Stimulated activated CD8-positive, alpha-beta memory T cell treated with anti-CD3 and anti-CD28 coated beads, Interleukin-7, amount 100 ng/mL, for 24 hours (primary cell): ENCODE data around the gene RSPH6A.
A peak's percentile ranks its signal among the peaks of the same experiment; 100 is the strongest.

Experiments
- DNase-seq: peaks from one replicate; pipeline ENCODE4 v3.0.0-alpha.2; 2020; ENCODE audit warnings: low read depth

The RSPH6A gene

DNA sequence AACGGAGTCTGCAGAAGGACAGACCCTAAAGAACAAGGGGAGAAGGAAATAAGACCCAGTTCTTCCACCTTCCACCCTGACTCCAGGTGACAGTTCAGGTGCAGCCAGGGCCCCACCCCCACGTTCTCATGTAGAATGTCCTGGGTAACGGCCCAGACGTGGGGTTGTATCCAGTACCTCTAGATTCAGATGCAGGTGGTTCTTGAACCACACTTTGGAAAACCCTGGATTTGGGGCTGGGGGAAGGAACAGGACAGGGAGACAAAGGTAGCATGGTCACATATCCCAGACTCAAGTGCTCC lies 35.0 kb downstream of the RSPH6A start:
- DNase-seq, result no peak

DNA sequence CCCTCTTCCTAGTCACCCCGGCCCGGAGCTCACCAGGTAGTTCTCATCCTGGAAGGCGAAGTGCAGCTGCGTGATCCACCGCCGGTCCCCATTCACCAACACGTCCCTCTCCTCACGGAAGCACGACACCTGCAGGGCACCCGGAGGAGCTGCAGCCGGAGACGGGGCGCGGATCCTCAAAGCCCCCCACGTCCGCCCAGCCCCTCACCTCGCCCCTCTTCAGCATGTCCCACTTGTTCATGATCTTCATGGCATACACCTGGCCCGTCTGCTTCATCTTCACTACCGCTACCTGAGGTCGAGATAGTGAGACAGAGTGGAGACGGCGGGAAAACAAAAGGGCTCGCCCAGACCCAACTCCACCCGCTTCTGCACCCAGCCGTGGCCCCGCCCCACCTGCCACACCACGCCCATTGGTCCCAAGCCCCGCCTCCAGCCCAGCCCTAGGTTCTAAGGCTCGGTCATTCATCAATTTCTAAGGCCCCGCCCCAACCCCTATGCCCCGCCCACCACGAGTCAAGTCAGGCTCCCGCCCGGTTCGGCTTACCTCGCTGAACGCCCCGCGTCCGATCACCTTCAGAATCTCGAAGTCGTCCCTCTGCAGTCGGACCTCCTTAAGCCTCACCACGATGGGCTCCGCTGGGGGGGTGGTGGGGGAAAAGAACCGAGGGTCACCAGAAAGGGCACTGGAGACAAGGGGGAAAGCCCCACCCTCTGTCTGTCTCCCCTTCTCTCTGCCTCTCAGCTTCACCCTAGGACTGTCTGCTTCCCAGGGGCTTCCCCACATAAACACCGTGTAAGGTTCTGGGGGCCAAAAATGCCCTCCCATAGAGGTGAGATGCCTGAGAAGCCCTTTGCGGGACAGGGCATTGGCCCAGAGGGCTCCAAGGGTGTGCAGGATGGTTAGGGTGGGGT lies 35.6 kb downstream of the RSPH6A start:
- DNase-seq, result peak; percentile 82

DNA sequence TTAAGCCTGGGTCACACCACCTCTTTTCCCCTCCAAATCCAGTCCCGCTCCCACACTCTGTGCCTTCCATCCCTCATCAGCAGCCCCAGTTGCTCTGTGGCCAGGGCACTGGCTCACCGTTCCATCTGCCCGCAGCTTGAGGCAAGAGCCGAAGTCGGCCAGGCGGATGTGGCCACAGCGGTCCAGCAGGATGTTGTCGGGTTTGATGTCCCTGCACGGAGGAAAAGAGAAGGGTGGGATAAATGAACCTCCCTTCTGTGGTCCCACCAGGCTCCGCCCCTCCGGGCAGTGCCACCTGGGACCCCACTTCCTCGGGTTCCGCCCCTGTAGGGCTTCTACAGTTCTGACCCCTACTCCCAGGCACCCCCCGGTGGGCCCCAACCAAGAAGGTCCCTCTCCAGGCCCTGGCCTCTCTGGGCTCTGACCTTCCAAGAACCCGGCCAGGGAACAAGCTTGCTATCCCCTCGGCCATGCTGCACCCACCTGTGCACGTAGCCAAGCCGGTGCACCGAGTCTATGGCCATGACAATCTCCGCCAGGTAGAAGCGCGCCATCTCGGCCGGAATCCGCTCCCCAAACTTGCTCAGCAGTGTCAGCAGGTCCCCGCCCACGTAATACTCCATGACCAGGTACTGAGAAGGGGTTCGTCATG lies 37.0 kb downstream of the RSPH6A start:
- DNase-seq, result no peak

DNA sequence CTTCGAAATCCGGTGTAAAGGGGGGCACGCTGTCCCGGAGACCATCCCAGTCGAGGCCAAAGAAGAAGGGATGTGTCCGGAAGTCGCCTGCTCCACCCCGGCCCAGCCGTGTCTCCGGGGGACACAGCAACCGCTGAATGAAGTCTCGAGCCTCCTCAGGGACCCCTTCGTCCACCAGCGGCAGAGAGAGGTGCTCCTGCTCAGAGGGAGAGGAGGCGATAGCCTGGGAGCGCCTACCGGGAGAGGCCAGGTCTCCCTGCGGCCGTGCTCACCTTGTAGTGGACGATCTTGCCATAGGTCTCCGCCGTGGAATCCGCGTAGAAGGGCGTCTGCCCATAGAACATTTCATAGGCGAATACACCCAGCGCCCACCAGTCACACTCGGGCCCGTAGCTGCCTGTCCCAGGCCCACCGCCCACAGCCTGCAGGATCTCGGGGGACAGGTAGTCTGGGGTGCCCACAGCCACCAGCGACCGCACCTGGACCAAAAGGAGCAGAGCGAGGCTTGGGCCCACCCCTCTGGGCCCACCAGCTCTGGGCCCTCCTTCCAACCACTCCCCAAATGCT lies 37.6 kb downstream of the RSPH6A start:
- no peak for DNase-seq

DNA sequence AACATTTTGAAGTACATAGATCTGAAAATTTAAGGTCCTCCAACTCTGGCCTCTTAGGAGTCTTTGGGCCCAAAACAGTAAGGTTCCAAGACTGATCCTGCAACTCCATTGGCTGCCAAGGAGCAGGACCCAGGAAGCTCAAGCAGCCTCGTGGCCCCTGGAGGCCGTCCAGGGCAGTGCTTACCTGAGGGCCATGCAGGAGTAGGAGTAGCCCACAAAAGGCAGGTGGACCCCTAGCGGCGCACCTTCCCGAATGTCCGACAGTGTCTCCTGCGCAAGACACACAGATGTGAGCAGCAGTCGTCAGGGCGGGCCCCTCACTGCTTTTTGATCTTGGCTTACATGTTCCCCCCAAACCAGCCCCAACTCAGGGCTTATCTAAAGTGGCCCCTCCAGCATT lies 40.3 kb downstream of the RSPH6A start:
- no peak for DNase-seq

DNA sequence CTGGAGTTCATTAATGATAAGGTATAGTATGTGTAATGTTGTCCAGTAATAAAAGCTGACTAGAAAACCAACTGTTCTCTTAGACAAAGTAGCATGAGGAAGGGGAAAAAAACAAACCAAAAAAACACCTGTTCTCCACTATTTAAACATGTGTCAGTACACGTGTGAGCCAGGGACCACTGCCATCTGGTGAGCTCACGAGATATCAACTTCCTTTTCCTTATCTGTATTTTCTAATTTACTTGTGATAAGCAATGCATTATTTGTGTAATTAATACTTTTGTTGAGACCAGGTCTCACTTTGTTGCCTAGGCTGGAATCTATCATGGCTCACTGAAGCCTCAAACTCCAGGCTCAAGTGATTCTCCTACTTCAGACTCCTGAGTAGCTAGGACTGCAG lies 41.7 kb downstream of the RSPH6A start:
- no peak for DNase-seq

DNA sequence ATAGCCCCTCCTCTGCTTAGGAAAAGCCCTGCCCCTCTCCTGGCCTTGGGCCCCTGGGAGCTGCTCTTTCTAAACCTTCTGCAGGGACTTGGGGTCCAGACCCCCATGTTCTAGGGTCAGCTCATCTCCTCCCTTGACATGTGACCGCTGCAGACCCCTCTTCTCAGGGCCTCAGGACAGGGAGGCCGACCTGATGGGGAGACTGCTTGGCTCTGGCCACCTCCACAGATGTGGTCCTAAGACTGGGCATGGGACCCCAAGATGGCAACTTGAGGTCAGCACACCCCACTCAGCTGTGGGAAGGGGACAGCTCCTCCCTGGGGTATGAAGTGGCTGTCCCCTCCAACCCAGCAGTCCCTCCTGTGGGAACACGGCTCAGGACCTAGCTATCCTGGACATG lies 42.2 kb downstream of the RSPH6A start:
- no peak for DNase-seq

DNA sequence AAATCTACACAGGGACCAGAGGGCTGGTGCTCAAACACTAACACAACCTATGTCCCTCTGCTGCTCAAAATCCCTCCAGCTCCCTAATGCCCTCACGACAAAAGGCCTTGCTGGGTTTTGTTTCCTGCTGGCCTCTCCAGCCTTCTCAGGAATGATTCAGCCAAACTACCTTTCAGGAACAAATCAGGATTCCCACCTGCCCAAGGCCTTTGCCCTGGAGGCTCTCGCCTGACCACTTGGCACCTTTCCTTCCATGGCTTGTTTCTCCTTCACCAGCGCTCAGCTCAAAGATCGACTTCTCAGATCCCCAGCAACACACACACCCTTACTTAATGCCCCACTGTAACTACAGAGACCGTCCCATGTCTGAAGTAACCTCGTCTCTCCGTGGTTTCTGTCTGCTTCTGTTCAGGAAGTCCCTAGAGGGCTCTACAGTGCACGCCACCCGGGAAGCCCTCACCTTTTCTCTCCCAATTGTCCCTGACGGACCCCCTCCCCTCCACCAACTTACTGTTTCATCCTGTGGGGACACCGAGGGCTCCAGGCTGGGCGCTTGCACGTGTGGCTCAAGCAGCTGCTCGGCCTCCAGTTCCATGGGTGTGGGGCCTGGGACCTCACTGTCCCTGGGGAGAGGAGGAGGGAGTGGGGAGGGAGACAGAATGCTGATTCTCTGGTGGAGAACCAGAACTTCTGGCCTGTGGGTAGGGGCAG lies 42.8 kb downstream of the RSPH6A start:
- DNase-seq, result no peak

DNA sequence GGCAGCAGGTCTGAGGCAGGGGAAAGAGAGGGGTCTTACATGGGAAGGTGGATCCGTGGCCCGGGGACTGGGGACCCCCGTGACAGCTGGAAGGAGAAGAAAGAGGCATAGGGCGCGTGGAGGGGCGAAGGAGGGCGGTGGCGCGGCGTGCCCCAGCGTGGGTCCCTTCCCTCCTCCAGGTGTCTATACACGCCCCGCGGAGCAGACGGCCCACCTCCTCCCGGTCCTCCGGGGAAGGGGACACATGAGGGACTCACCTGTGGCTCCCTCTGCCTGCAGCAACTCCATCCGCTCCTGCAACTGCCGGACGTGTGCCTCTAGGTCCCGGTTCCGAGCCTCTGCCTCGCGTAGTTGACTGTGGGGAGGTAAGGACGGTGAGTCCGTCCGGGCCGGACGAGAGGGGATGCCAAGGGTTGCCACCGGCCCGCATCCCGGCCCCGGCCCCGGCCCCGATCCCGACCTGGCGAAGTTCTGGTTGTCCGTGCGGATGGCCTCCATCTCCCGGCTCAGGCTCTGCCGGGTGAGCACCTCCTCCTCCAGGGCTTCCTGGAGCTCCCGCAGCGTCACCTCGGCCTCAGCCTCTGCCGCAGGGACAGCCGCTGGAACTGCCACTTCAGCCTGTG lies 43.7 kb downstream of the RSPH6A start:
- DNase-seq, result no peak

DNA sequence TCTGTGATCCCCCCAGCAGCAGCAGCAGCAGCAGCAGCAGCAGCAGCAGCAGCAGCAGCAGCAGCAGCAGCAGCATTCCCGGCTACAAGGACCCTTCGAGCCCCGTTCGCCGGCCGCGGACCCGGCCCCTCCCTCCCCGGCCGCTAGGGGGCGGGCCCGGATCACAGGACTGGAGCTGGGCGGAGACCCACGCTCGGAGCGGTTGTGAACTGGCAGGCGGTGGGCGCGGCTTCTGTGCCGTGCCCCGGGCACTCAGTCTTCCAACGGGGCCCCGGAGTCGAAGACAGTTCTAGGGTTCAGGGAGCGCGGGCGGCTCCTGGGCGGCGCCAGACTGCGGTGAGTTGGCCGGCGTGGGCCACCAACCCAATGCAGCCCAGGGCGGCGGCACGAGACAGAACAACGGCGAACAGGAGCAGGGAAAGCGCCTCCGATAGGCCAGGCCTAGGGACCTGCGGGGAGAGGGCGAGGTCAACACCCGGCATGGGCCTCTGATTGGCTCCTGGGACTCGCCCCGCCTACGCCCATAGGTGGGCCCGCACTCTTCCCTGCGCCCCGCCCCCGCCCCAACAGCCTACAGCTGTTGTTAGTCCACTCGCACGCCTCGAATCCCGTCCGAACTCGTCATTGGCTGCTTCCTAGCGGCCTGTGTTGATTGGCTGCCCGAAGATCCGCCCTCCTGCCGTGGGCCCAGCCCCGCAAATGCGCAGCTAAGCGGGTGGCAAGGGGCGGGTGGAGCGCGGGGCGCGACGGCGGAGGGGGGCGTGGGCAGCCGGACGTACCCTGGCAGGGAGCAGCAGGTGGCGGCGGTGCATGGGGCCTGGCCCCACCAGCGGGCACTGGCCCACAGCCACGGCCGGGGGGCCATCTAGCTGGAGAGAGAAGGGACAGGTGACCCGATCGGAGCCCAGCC lies 44.7 kb downstream of the RSPH6A start:
- DNase-seq, result peak; percentile 71

DNA sequence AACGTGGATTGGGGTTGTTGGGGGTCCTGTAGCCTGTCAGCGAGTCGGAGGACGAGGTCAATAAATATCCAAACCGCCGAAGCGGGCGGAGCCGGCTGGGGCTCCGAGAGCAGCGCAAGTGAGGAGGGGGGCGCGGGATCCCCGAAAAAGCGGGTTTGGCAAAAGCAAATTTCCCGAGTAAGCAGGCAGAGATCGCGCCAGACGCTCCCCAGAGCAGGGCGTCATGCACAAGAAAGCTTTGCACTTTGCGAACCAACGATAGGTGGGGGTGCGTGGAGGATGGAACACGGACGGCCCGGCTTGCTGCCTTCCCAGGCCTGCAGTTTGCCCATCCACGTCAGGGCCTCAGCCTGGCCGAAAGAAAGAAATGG lies 45.3 kb downstream of the RSPH6A start:
- no peak for DNase-seq

DNA sequence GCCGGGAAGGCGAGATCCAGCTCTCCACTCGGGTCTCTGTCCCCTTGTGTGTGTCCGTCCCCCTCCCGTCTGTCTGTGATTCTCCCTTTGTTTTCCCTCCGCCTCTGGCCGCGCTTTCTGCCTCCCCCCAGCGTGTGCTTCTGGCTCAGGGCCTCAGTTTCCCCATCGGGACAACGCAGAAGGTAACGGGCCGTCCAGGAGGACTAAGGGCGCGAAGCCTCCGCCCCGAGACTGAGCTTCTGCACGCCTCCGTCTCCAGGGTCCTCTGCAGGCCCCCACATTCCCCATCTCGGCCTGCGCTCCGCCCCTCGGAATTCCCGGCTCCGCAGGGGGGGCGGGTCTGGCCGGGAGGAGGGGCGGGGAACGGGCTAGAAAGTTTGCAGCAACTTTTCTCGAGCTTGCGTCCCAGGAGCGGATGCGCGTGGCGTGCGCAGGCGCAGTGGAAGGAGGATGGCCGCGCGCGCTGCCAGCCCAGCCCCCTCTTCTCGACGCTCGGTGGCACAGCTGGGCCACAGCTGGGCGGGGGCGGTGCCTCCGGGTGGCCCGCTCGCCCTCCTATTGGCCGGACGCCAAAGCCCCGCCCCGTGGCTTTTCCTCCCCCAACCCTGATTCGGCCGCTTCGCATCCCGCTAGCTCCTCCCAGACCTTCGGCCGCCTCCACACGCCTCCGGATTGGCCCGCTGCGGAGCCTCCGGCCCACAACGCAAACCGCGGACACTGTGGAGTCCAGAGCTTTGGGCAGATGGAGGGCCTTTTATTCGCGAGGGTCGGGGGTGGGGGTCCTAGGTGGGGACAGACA lies 45.9 kb downstream of the RSPH6A start, which contains the start of gene SIX5:
Gene SIX5, minus strand, starts transcription at position 269 of the 799 bp plus-strand sequence. CDS start 408 bp downstream, outside the sequence.
- peak; percentile 88 for DNase-seq

DNA sequence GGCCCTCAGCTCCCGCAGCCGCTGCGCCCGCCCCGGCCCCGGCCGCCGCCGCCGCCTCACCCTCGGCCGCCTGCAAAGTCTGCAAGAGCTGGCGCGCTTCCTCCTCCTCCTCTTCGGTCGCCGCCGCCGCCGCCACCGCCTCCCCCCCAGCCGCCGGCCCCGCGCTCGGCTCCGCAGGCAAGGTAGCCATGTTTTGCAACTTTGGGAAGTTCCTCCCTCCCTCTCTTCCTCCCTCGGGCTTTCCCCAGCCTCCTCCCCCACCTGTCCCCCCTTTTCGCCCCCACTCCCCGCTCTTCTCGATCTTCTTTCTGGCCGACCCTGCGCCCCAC lies 46.5 kb downstream of the RSPH6A start:
- no peak for DNase-seq

DNA sequence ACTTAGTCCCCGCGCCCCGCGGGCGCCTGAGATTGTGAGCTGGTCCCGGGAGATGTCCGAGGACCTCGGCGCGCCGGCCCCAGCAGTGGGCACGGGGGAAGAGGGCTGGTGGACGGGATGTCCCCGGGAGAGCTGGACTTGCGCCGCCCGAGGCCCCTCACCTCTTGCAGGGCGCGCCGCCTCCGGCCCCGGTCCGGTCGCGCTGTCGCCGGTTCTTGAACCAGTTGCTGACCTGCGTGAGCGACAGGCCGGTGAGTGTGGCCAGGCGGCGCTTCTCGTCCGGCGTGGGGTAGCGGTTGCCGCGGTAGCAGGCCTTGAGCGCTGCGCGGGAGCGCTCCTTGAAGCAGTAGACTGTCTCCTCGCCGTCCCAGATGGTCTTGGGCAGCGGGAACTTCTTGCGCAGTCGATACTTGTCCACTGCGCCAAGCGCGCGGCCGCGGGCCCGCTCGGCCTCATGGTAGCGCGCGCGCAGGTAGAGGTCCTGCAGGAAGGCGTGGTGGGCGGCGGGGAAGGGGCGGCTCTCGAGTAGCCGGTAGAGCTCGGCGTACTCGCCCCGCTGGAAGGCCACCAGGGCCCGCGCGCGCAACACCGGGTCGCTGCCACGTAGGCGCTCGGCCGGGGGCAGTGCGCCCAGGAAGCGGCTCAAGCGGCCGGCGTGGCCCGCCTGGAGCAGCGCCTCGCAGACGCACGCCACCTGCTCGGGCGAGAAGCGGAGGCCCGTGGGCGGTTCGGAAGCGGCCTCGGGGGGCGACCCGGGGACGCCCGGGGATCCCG lies 47.0 kb downstream of the RSPH6A start:
- no peak for DNase-seq

DNA sequence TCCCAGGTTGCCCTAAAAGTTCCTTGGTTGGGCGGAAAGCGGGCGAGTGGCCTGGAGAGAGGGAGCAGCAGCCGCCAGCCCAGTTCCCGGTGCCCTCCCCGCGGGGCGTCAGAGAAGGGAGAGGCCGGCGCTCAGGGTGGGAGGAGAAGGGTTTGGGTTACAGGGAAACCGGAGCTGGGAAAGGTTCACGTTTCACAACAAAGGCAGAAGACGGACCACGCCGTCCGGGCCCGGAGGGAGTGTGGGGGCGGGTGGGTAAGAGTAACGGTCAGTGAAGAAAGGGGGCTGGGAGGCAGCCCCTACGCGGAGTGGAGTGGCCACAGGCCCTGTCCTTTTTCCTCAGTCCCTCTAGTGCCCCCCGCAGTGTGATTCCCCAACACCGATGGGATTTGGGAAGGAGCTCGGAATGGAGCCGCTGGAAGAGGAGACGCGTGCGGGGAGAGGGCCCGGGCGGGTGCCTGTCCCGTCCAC lies 47.7 kb downstream of the RSPH6A start:
- no peak for DNase-seq

DNA sequence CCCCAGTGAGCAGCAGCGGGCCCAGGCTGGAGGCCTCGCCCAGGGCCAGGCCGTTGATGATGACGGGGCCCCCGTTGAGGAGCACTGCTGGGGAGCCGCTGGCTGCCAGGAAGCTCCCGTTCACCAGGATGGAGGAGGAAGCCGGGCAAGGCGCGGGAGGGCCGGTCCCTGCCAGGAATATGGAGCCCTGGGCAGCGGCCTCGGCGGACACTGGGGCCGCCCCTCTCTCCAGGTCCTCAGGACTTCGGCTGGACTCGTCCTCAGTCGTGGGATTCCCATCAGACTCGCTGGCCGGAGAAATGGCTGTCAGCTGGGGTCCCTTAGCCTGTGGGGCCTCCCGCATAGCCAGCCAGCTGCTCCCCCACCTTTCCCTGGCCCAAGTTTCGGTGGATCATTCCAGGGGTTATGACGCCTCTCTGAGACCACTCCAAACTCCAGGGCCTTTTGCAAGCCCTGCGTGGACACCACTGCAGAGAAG lies 48.2 kb downstream of the RSPH6A start:
- no peak for DNase-seq

DNA sequence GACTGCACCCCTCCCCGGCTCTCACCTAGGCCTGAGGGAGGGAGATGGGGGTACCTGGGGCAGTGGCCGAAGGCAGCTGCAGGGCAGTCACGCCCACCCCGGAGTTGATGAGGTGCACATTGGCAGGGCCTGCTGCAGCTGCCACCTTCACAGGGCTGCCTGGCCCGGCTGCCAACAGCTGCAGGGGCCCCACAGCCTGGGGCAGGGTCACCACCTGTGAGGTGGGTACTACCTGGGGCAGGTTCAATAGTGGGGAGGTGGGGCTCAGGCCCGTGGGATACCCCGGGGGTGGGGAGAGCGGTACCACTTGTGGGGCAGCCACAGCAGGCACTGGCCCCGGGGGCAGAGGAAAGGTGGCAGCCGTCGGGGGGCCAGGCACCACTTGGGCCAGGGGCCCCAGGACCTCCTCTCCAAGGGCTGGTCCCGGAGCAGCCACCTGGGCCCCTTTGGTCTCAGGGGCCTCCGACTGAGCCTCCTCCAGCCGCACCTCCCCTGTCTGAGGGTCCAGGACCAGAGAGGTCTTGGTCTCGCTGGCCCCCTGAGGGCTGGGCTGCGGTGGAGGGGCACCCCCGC lies 48.7 kb downstream of the RSPH6A start:
- no peak for DNase-seq

DNA sequence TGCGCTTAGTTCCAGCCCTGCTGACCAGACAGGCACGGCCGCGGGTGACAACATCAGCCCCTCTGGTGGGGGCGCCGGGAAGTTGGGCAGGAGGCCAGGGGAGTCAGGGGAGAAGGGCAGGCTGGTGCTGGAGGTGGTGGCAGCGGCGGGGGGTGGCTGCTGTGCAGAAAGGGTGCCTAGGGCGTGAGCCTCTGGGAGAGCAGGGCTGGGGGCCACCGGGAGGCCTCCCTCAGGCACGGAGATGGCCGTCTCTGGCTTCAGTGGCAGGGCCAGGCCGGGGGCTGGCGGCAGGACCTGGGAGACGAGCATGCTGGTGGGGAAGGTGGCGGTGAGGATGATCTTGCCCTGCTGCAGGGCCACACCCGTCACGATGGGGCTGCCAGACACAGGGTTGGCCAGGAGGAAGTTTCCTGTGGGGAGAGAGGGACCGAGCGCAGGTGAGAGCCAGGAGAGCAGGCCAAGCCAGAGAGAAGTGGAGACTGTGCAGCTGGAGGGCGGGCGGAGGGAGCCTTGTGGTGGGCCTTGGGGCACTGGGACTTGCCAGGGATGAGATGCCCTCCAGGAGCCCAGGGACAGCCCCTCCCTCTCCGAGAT lies 49.3 kb downstream of the RSPH6A start:
- no peak for DNase-seq
